Measurements from ENCODE around the gene LYRM1. TPM values are rescaled to one million over a fixed set of nuclear protein-coding genes. Genes with fewer than 3 reads are reported as not detected.
"Not testable (repeated sequence)": the region's sequence is repeated elsewhere in the genome, so short reads cannot be mapped to it uniquely, and the experiment has no call there.

The LYRM1 gene
- total RNA-seq, 4 donors from 2014 or later, result 40.0 to 201 (median 51.0) TPM

GRCh38 chr16:20939611-20940010 lies 39.0 kb downstream of the LYRM1 start:
- Histone ChIP-seq H3K27me3 (no peaks in the 10 kb centered on the region), H3K36me3 (no peaks in the 10 kb centered on the region), H3K4me1 (no peaks in the 10 kb centered on the region), H3K4me3 (no peak overlapping the region), H3K9me3 (no peaks in the 10 kb centered on the region), H3K27ac (no peak overlapping the region)
- intact Hi-C loops (cut with DNase I; ENCODE audit: low total_unique reads), result no loop called here
- no peak for DNase-seq
- TF ChIP-seq POLR2A (IDR thresholded peaks at IDR 0.05), result no peak

- Histone ChIP-seq H3K9me3 (no peaks in the 10 kb centered on the region), H3K36me3 (no peaks in the 10 kb centered on the region), H3K27ac (no peak overlapping the region), H3K27me3 (no peaks in the 10 kb centered on the region), H3K4me1 (no peaks in the 10 kb centered on the region), H3K4me3 (no peak overlapping the region)
- intact Hi-C loops (cut with DNase I; ENCODE audit: low total_unique reads), result no loop called here
- TF ChIP-seq POLR2A (IDR thresholded peaks at IDR 0.05) (no peak), CTCF (IDR thresholded peaks at IDR 0.05) (no peak)
- DNase-seq, result no peak
Measured at GRCh38 chr16:20940871-20941635, 40.5 kb downstream of the LYRM1 start.

GRCh38 chr16:20941636-20941926 lies 41.0 kb downstream of the LYRM1 start:
- Histone ChIP-seq H3K27me3 (no peaks in the 10 kb centered on the region), H3K36me3 (no peaks in the 10 kb centered on the region), H3K4me1 (no peaks in the 10 kb centered on the region), H3K9me3 (no peaks in the 10 kb centered on the region), H3K4me3 (no peak overlapping the region), H3K27ac (no peak overlapping the region)
- intact Hi-C loops (cut with DNase I; ENCODE audit: low total_unique reads), result no loop called here
- no peak for DNase-seq
- TF ChIP-seq CTCF (IDR thresholded peaks at IDR 0.05) (no peak), POLR2A (IDR thresholded peaks at IDR 0.05) (no peak)

- intact Hi-C loops (cut with DNase I; ENCODE audit: low total_unique reads), result no loop called here
Measured at GRCh38 chr16:20942256-20942655, 41.7 kb downstream of the LYRM1 start.

GRCh38 chr16:20944861-20945574 lies 44.4 kb downstream of the LYRM1 start:
- H3K36me3 ChIP-seq, result no peaks in the 10 kb centered on the region
- TF ChIP-seq CTCF (IDR thresholded peaks at IDR 0.05) (no peak), POLR2A (IDR thresholded peaks at IDR 0.05) (no peak)
- no peaks in the 10 kb centered on the region for H3K9me3 ChIP-seq
- intact Hi-C loops (cut with DNase I; ENCODE audit: low total_unique reads), result no loop called here
- H3K27ac ChIP-seq, result no peak overlapping the region
- H3K27me3 ChIP-seq, result no peaks in the 10 kb centered on the region
- H3K4me3 ChIP-seq, result no peak overlapping the region
- no peak for DNase-seq
- no peaks in the 10 kb centered on the region for H3K4me1 ChIP-seq

More at GRCh38 chr16:20942256-20942655, 41.7 kb downstream of the LYRM1 start:
- no peaks in the 10 kb centered on the region for H3K27me3 ChIP-seq
- no peaks in the 10 kb centered on the region for H3K4me1 ChIP-seq
- DNase-seq, result no peak
- TF ChIP-seq CTCF (IDR thresholded peaks at IDR 0.05), result no peak
- no peak for TF ChIP-seq POLR2A (IDR thresholded peaks at IDR 0.05)
- no peaks in the 10 kb centered on the region for H3K36me3 ChIP-seq
- H3K4me3 ChIP-seq, result no peak overlapping the region
- H3K27ac ChIP-seq, result no peak overlapping the region
- no peaks in the 10 kb centered on the region for H3K9me3 ChIP-seq

- intact Hi-C loops (cut with DNase I; ENCODE audit: low total_unique reads); H3K4me3 ChIP-seq; DNase-seq; H3K4me1 ChIP-seq; H3K36me3 ChIP-seq; H3K27me3 ChIP-seq; H3K27ac ChIP-seq; H3K9me3 ChIP-seq: not testable (repeated sequence)
Measured at GRCh38 chr16:20945575-20945875, 45.0 kb downstream of the LYRM1 start.

Measured in uterus (tissue), 4 donors.